GM18909 (cell line): ENCODE measurements around the gene MAGEB10.
"Not testable (repeated sequence)": the region's sequence is repeated elsewhere in the genome, so short reads cannot be mapped to it uniquely, and the experiment has no call there.

Experiments used
- ATAC-seq: cut with Tn5 transposase; IDR thresholded peaks from one replicate; pipeline ENCODE4 v1.9.1; 2021; ENCODE audit warnings: mild to moderate bottlenecking; ENCODE audit not compliant: unreplicated experiment, poor library complexity

MAGEB10 gene

GRCh38 chrX:27807690-27808089 lies at the start of gene MAGEB10:
Gene MAGEB10, plus strand, starts transcription at chrX:27807990. Its CDS starts 13,317 bp downstream, at chrX:27821307.
- no peak for ATAC-seq

GRCh38 chrX:27765718-27766117 lies 42.1 kb upstream of the MAGEB10 start:
- ATAC-seq, result no peak

GRCh38 chrX:27767387-27767786 lies 40.4 kb upstream of the MAGEB10 start:
- ATAC-seq, result no peak

- no peak for ATAC-seq
Observed at GRCh38 chrX:27775984-27776383, 31.8 kb upstream of the MAGEB10 start.

GRCh38 chrX:27796640-27797257 lies 11.0 kb upstream of the MAGEB10 start:
- no peak for ATAC-seq

GRCh38 chrX:27797575-27797974 lies 10.2 kb upstream of the MAGEB10 start:
- ATAC-seq, result no peak

- no peak for ATAC-seq
Observed at GRCh38 chrX:27808226-27808625, 436 bp downstream of the MAGEB10 start.

GRCh38 chrX:27808991-27809859 lies 1.4 kb downstream of the MAGEB10 start:
- not testable (repeated sequence) for ATAC-seq

- ATAC-seq, result no peak
Observed at GRCh38 chrX:27815209-27815608, 7.4 kb downstream of the MAGEB10 start.

- no peak for ATAC-seq
Observed at GRCh38 chrX:27823812-27824211, 16.0 kb downstream of the MAGEB10 start.

GRCh38 chrX:27838185-27838584 lies 30.4 kb downstream of the MAGEB10 start:
- no peak for ATAC-seq

GRCh38 chrX:27840881-27841280 lies 33.1 kb downstream of the MAGEB10 start:
- ATAC-seq, result no peak

- no peak for ATAC-seq
Observed at GRCh38 chrX:27842859-27843258, 35.1 kb downstream of the MAGEB10 start.

- ATAC-seq, result no peak
Observed at GRCh38 chrX:27860337-27860736, 52.5 kb downstream of the MAGEB10 start.

GRCh38 chrX:27863809-27864208 lies 56.0 kb downstream of the MAGEB10 start:
- no peak for ATAC-seq
